ENCODE results near the gene C1orf159.
A peak's percentile ranks its signal among the peaks of the same experiment; 100 is the strongest.
"Not testable (repeated sequence)": the region's sequence is repeated elsewhere in the genome, so short reads cannot be mapped to it uniquely, and the experiment has no call there.

C1orf159 gene

GRCh38 chr1:1115786-1116700 lies at the start of gene C1orf159:
TSS of gene C1orf159 (minus strand) at chr1:1116089. CDS start at chr1:1091543, 24,546 bp downstream.
- peak; percentile 100 for DNase-seq

- DNase-seq = no peak
Observed at GRCh38 chr1:1165485-1165884, 49.6 kb upstream of the C1orf159 start.

DNA sequence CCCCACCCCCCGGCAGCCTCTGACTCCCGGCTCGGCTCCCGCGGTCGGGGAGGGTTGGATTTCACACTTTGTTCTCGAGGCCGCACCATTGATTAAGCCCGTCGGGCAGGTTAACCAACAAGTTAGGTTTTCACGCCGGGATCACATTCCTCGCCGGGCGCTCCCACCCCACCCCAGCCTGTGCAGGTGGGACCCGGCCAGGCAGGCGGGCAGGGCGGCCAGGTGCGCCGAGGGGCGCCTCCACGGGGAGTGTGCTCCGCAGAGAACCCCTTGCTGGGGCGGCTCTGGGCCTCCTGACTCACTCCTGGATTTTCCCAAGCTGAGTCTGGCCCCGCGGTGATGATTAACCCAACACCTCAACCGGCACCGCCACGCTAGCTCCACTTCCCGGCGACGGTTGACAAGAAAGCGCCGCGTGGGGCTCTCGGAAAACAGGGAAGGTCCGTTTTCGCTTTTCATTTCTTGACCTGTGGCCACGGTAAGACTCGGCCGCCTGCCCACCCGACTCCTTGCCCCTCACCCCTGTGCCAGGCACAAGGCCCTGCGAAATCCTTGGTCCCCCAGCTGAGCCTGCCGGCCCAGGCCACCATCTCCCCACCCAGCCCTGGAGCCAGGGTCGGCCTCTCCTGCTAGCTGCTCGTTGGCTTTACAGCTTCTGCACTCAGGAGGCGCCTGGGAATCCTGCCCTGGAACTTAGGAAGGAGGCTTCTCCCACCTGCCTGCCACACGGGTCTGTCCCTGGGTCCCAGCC lies 49.0 kb upstream of the C1orf159 start:
- DNase-seq = no peak

GRCh38 chr1:1164361-1164700 lies 48.4 kb upstream of the C1orf159 start:
- DNase-seq = no peak

GRCh38 chr1:1163538-1164070 lies 47.7 kb upstream of the C1orf159 start:
- DNase-seq = no peak

DNA sequence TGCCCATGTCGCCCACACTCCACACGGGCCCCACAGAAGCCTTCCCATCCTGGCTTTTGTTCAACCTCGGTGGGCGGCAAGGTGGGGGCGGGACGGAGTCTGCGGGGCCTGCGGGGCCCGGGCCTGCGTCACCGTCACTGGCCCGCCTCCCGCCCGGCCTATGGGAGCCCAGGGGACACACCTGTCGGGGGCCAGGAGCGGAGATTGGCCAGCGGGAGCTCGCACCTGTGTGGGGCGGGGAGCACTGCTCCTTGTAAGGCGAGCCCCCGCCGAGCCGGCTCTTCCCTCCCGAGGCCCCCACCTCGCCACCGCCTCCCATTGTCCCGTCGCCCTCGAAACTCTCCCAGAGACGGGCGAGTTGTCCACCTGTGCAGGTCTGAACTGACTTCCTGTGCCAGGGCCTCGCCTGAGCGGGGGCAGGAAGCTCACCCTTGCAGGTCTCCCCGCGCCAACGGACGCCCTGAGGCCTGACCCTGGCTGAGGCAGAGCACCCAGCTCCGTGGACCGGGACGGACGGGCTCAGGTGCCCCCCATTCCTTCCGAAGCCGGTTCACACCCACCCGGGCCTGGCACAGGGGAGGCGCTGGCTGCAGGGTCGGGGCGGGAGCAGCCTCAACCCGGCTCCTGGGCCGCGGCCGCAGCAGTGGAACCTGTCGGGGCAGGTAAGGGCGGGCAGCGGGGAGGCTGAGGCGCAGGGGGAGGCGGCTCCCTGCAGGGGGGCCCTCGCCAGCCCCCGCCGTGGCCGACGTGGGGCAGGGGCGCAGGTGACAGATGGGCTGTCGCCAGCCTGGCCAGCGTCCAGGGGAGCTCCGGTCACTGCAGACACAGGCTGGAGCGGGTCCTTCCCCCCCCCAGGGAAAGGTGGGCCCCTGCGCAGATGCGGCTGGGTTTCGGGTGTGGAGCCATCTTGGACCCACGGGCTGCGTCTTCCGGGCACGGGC lies 47.0 kb upstream of the C1orf159 start:
- no peak for DNase-seq

DNA sequence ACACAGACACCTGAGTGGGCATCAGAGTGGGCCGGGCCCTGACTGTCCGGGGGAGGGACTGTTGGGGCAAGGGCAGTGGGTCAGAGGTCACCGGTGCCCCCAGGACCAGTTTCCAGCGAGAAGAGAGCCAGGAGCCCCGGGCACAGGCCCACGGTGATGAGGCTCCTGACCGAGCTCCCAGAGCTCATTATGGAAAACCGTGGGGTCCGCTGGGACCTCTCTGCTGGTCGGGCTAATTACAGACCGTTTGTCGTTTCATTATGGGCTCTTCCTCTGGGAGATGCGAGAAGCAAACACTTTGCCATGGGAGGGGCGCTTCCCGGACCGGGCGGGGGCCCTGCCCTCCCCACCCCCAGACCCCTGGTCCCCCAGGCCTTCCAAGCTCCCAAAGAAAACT lies 45.8 kb upstream of the C1orf159 start:
- DNase-seq = no peak

GRCh38 chr1:1161078-1161682 lies 45.3 kb upstream of the C1orf159 start:
- no peak for DNase-seq

- DNase-seq = no peak
Observed at GRCh38 chr1:1160281-1160930, 44.5 kb upstream of the C1orf159 start.

DNA sequence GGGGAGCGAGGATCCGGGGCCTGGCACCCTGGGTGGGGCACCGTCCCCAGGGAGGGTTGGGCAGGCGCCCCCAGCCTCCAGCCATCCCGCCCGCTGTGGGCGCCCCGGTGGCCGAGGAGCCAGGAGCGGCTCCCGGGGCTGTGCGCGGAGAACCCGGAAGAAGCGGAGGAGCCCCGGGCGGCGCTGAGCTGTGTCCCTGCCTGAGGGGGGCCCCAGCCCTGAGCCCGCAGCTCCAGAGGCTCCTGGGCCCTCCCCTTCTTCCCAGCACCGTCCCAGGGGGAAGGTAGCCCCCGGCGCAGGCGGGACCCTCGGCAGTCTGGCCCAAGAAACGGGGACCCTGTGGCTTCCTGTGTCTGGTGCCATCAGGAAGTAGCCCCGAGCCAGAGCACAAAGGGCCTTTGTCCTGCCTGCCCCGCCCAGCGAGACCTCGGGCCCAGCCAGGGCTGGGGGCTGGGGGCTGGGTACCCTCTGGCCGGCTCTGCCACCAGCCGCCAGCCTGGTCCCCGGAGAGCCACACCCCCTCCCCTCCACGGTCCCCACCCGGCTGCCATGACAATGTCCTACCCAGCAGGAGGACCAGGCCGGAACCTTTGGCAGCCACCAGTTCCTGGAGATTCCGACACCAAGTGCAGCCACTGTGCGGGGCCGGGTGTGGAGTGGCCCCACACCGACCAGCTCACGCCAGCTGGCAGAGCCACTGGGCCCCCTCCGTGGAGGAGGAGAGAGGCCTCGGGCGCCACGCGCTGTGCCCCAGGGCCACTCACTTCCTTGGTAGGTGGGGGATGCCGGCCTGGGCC lies 42.2 kb upstream of the C1orf159 start:
- DNase-seq = peak; percentile 26

GRCh38 chr1:1157426-1157913 lies 41.6 kb upstream of the C1orf159 start:
- DNase-seq = peak; percentile 73

DNA sequence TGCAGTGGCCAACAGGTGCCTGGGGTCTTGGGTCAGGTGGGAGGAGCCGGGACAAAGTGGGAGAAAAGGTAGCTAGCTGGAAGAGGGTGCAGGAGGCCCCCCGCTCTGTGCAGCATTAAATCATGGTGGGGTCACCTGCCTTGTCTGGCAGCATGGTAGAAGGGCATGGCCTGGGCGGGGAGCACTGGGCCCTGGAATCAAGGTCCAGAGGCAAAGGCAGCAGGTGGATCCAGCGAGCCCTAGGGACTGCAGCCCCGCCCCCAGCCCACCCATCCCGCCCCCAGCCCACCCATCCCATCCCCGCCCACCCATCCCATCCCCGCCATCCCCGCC lies 41.1 kb upstream of the C1orf159 start:
- no peak for DNase-seq

DNA sequence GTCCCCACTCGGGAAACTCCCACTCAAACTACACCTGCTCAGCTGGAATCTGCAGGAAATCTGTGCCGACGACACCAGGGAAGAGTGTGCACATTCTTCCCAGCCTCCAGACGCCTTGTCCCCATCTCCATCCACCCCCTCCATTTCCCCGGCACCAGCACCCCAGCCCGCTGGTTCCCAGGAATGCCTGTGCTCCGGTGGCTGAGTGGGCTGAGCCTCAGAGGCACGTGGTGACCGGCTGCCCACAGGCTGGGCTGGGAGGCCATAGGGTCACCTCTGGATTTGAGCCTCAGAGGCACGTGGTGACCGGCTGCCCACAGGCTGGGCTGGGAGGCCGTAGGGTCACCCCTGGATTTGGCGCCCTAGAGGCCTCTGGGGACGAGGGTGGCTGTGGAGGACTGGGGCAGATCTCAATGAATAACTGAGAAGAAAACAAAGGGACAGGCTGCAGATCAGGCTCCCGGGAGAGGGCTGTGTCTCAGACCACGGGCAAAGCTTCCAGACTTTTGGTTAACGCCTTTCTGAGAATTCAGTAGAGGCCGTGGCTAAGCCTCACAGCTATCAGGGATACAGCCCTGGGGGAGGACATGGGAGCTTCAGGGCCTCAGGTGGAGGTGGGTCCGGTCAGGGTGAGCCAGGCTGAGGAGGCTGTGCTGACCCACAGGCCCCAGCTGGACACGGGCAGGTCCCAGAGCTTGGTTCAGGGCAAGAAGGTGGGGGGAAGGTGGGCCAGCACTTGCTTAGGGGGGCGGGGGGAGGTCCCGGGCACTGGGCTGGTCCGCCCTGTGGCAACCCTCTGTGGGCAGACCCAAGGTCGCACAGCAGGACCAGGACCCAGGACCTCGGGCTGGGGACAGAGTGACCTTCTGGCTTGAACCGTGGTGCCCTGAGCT lies 40.5 kb upstream of the C1orf159 start:
- DNase-seq = no peak

GRCh38 chr1:1155258-1155657 lies 39.4 kb upstream of the C1orf159 start:
- no peak for DNase-seq

DNA sequence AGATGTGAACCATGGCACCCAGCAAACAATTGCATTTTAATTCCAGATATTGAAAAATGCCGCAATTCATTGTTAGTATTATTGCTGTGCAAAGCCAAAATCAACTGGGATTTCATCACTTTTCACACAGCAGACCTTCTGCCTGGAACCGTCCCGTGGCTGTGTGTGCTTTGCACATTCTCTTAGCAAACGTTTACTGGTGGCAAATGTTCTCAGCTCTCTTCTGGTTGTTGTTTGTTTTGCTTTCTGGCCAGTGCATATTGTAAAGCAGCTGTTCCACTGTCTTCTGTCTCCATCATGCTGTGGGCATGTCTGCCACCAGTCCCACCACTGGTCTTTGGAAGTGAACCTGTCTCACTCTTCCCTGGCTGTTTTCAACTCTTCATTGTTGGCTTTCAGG lies 38.0 kb upstream of the C1orf159 start:
- DNase-seq = no peak

GRCh38 chr1:1153215-1153614 lies 37.3 kb upstream of the C1orf159 start:
- DNase-seq = not testable (repeated sequence)

DNA sequence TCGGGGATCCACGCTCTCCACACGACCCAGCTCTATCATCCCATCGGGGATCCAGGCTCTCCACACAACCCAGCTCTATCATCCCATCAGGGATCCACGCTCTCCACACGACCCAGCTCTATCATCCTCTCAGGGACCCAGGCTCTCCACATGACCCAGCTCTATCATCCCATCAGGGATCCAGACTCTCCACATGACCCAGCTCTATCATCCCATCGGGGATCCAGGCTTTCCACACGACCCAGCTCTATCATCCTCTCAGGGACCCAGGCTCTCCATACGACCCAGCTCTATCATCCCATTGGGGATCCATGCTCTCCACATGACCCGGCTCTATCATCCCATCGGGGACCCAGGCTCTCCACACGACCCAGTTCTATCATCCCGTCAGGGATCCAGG lies 36.5 kb upstream of the C1orf159 start:
- not testable (repeated sequence) for DNase-seq

GRCh38 chr1:1151306-1151705 lies 35.4 kb upstream of the C1orf159 start:
- no peak for DNase-seq

- no peak for DNase-seq
Observed at GRCh38 chr1:1150100-1150499, 34.2 kb upstream of the C1orf159 start.

- no peak for DNase-seq
Observed at GRCh38 chr1:1149416-1149815, 33.5 kb upstream of the C1orf159 start.
